Muscle layer of colon (tissue), 2 donors: ENCODE measurements around the gene LRRC32.

Experiments used
- H3K27ac ChIP-seq: one replicate; pipeline ENCODE4 v1.7.0; 2013; ENCODE audit warnings: low read depth, mild to moderate bottlenecking, low read length, moderate library complexity
- H3K27me3 ChIP-seq, 2 donors: one replicate each; pipeline ENCODE4 v1.7.0; 2013; ENCODE audit warnings: low read length in 2 of 2, mild to moderate bottlenecking in 2 of 2; ENCODE audit not compliant: insufficient read depth in 2 of 2, control insufficient read depth in 1 of 2
- H3K36me3 ChIP-seq: one replicate; pipeline ENCODE4 v1.7.0; 2013; ENCODE audit warnings: mild to moderate bottlenecking, low read length; ENCODE audit not compliant: insufficient read depth
- H3K4me1 ChIP-seq: one replicate; pipeline ENCODE4 v1.7.0; 2013; ENCODE audit warnings: mild to moderate bottlenecking, low read length; ENCODE audit not compliant: insufficient read depth
- H3K4me3 ChIP-seq, 2 donors: one replicate each; pipeline ENCODE4 v1.7.0; 2013; ENCODE audit warnings: low read length in 2 of 2, low read depth in 1 of 2, mild to moderate bottlenecking in 1 of 2, moderate library complexity in 1 of 2
- H3K9ac ChIP-seq: one replicate; pipeline ENCODE4 v1.7.0; 2013; ENCODE audit warnings: low read length
- H3K9me3 ChIP-seq: one replicate; pipeline ENCODE4 v1.7.0; 2013; ENCODE audit warnings: mild to moderate bottlenecking, low read length
- donor health status: abdominal sarcoma.
- donor health status: Adenocarcinoma of cecum.

Gene LRRC32

GRCh38 chr11:76696756-76697155 is 26.2 kb upstream of the LRRC32 start:
- Histone ChIP-seq H3K4me1 (no peaks in the 10 kb centered on the region), H3K9ac (no peak overlapping the region), H3K9me3 (no peaks in the 10 kb centered on the region), H3K36me3 (no peaks in the 10 kb centered on the region), H3K27me3 (no peaks in the 10 kb centered on the region), H3K4me3 (no peak overlapping the region), H3K27ac (no peak overlapping the region)

- Histone ChIP-seq H3K9ac (no peak overlapping the region), H3K4me3 (no peak overlapping the region), H3K36me3 (no peaks in the 10 kb centered on the region), H3K9me3 (no peaks in the 10 kb centered on the region), H3K4me1 (no peaks in the 10 kb centered on the region), H3K27ac (no peak overlapping the region), H3K27me3 (no peaks in the 10 kb centered on the region)
Measured at GRCh38 chr11:76695771-76696170, 25.2 kb upstream of the LRRC32 start.

GRCh38 chr11:76695133-76695532 is 24.6 kb upstream of the LRRC32 start:
- Histone ChIP-seq H3K9ac (no peak overlapping the region), H3K4me1 (no peaks in the 10 kb centered on the region), H3K27me3 (no peaks in the 10 kb centered on the region), H3K9me3 (no peaks in the 10 kb centered on the region), H3K36me3 (no peaks in the 10 kb centered on the region), H3K4me3 (no peak overlapping the region), H3K27ac (no peak overlapping the region)

GRCh38 chr11:76694664-76695063 is 24.1 kb upstream of the LRRC32 start:
- no peak overlapping the region for H3K9ac ChIP-seq
- no peak overlapping the region for H3K4me3 ChIP-seq
- no peak overlapping the region for H3K27ac ChIP-seq
- H3K4me1 ChIP-seq: no peaks in the 10 kb centered on the region
- no peaks in the 10 kb centered on the region for H3K27me3 ChIP-seq
- H3K36me3 ChIP-seq: no peaks in the 10 kb centered on the region
- no peaks in the 10 kb centered on the region for H3K9me3 ChIP-seq

- no peak overlapping the region for H3K4me3 ChIP-seq
- no peaks in the 10 kb centered on the region for H3K36me3 ChIP-seq
- no peaks in the 10 kb centered on the region for H3K9me3 ChIP-seq
- no peak overlapping the region for H3K27ac ChIP-seq
- no peak overlapping the region for H3K9ac ChIP-seq
- H3K27me3 ChIP-seq: no peaks in the 10 kb centered on the region
- no peaks in the 10 kb centered on the region for H3K4me1 ChIP-seq
Measured at GRCh38 chr11:76693806-76694205, 23.3 kb upstream of the LRRC32 start.

- Histone ChIP-seq H3K27ac (no peak overlapping the region), H3K9me3 (no peaks in the 10 kb centered on the region), H3K27me3 (no peaks in the 10 kb centered on the region), H3K36me3 (no peaks in the 10 kb centered on the region), H3K9ac (no peak overlapping the region), H3K4me1 (no peaks in the 10 kb centered on the region), H3K4me3 (no peak overlapping the region)
Measured at GRCh38 chr11:76692956-76693355, 22.4 kb upstream of the LRRC32 start.

- Histone ChIP-seq H3K36me3 (no peaks in the 10 kb centered on the region), H3K4me3 (no peak overlapping the region), H3K4me1 (no peaks in the 10 kb centered on the region), H3K9me3 (no peaks in the 10 kb centered on the region), H3K9ac (no peak overlapping the region), H3K27me3 (no peaks in the 10 kb centered on the region), H3K27ac (no peak overlapping the region)
Measured at GRCh38 chr11:76691655-76692054, 21.1 kb upstream of the LRRC32 start.

GRCh38 chr11:76690736-76691135 is 20.2 kb upstream of the LRRC32 start:
- Histone ChIP-seq H3K27me3 (no peaks in the 10 kb centered on the region), H3K36me3 (no peaks in the 10 kb centered on the region), H3K9me3 (no peaks in the 10 kb centered on the region), H3K9ac (no peak overlapping the region), H3K4me1 (no peaks in the 10 kb centered on the region), H3K4me3 (no peak overlapping the region), H3K27ac (no peak overlapping the region)

GRCh38 chr11:76689313-76690260 is 19.0 kb upstream of the LRRC32 start:
- Histone ChIP-seq H3K36me3 (no peaks in the 10 kb centered on the region), H3K27ac (no peak overlapping the region), H3K27me3 (no peaks in the 10 kb centered on the region), H3K9me3 (no peaks in the 10 kb centered on the region), H3K9ac (no peak overlapping the region), H3K4me3 (no peak overlapping the region), H3K4me1 (no peaks in the 10 kb centered on the region)

GRCh38 chr11:76688146-76688545 is 17.6 kb upstream of the LRRC32 start:
- no peak overlapping the region for H3K9ac ChIP-seq
- no peak overlapping the region for H3K27ac ChIP-seq
- no peak overlapping the region for H3K4me3 ChIP-seq
- no peaks in the 10 kb centered on the region for H3K36me3 ChIP-seq
- no peaks in the 10 kb centered on the region for H3K9me3 ChIP-seq
- H3K27me3 ChIP-seq: no peaks in the 10 kb centered on the region
- H3K4me1 ChIP-seq: no peaks in the 10 kb centered on the region

- Histone ChIP-seq H3K4me3 (no peak overlapping the region), H3K27ac (no peak overlapping the region)
Measured at GRCh38 chr11:76686261-76687079, 15.9 kb upstream of the LRRC32 start.

More at GRCh38 chr11:76686261-76687079, 15.9 kb upstream of the LRRC32 start:
- Histone ChIP-seq H3K36me3 (no peaks in the 10 kb centered on the region), H3K27me3 (no peaks in the 10 kb centered on the region), H3K4me1 (no peaks in the 10 kb centered on the region), H3K9me3 (no peaks in the 10 kb centered on the region), H3K9ac (no peak overlapping the region)
